NCI-H82 treated with DMSO at 0.1 percent for 48 hours (cell line): ENCODE data around the gene TRIO.
"Not testable (repeated sequence)": the region's sequence is repeated elsewhere in the genome, so short reads cannot be mapped to it uniquely, and the experiment has no call there.

Experiments
- DNase-seq: peaks from one replicate; lab custom pipeline; 2025; ENCODE audit not compliant: unreplicated experiment; lab: John Stamatoyannopoulos, UW

The TRIO gene

GRCh38 chr5:14142827-14143545 is at the start of gene TRIO:
TSS of gene TRIO (plus strand) at chr5:14143342. CDS start at chr5:14143726, 384 bp downstream.
- DNase-seq: peak; percentile 53

- DNase-seq: not testable (repeated sequence)
These were observed 45.8 kb upstream of the TRIO start for GRCh38 chr5:14097380-14097779.

GRCh38 chr5:14097998-14098471 is 45.1 kb upstream of the TRIO start:
- no peak for DNase-seq

GRCh38 chr5:14100281-14100680 is 42.9 kb upstream of the TRIO start:
- no peak for DNase-seq

GRCh38 chr5:14101922-14102321 is 41.2 kb upstream of the TRIO start:
- DNase-seq: no peak

GRCh38 chr5:14102666-14103065 is 40.5 kb upstream of the TRIO start:
- no peak for DNase-seq

- no peak for DNase-seq
These were observed 37.3 kb upstream of the TRIO start for GRCh38 chr5:14105718-14106410.

GRCh38 chr5:14107536-14107935 is 35.6 kb upstream of the TRIO start:
- no peak for DNase-seq

GRCh38 chr5:14108170-14108996 is 34.8 kb upstream of the TRIO start:
- DNase-seq: peak; percentile 58

- DNase-seq: no peak
These were observed 33.9 kb upstream of the TRIO start for GRCh38 chr5:14109041-14109747.

GRCh38 chr5:14109771-14110170 is 33.4 kb upstream of the TRIO start:
- no peak for DNase-seq

- no peak for DNase-seq
These were observed 32.9 kb upstream of the TRIO start for GRCh38 chr5:14110196-14110595.

- DNase-seq: no peak
These were observed 32.5 kb upstream of the TRIO start for GRCh38 chr5:14110680-14111079.

- no peak for DNase-seq
These were observed 30.0 kb upstream of the TRIO start for GRCh38 chr5:14112998-14113652.

- no peak for DNase-seq
These were observed 28.4 kb upstream of the TRIO start for GRCh38 chr5:14114615-14115251.

GRCh38 chr5:14115323-14115895 is 27.7 kb upstream of the TRIO start:
- DNase-seq: no peak

- DNase-seq: no peak
These were observed 24.4 kb upstream of the TRIO start for GRCh38 chr5:14118551-14119320.

- DNase-seq: no peak
These were observed 23.0 kb upstream of the TRIO start for GRCh38 chr5:14120176-14120575.

- DNase-seq: no peak
These were observed 21.6 kb upstream of the TRIO start for GRCh38 chr5:14121552-14121951.
